Neural cell (in vitro differentiated cells): ENCODE measurements around the gene TPMT. TPM values are rescaled to one million over a fixed set of nuclear protein-coding genes. Genes with fewer than 3 reads are reported as not detected.

ENCODE experiments used
- H2AFZ ChIP-seq: fragments of 200-600, 300-800 bp; sonication (generic), shearing (Covaris generic); 2 replicates; pipeline ENCODE4 v1.6.0; 2014; ENCODE audit warnings: low read depth, mild to moderate bottlenecking, antibody characterized with exemption, low read length, moderate library complexity
- H3F3A ChIP-seq: fragments of 200-600 bp; shearing (Covaris generic); 2 replicates; pipeline ENCODE4 v1.6.1; 2016; ENCODE audit warnings: mild to moderate bottlenecking, moderate library complexity, mixed read lengths, antibody characterized with exemption, low read length; ENCODE audit not compliant: insufficient read depth, poor library complexity, severe bottlenecking
- H3K27ac ChIP-seq: fragments of 200-600, 300-800 bp; sonication (generic), shearing (Covaris generic); 2 replicates; pipeline ENCODE4 v1.5.1; 2014; ENCODE audit warnings: mild to moderate bottlenecking, low read length, moderate library complexity
- H3K27me3 ChIP-seq: fragments of 300-800, 200-600 bp; sonication (generic), shearing (Covaris generic); 2 replicates; pipeline ENCODE4 v1.6.0; 2014; ENCODE audit warnings: mild to moderate bottlenecking, low read depth, low read length, moderate library complexity; ENCODE audit not compliant: insufficient read depth
- H3K36me3 ChIP-seq: fragments of 300-800, 200-600 bp; sonication (generic), shearing (Covaris generic); 2 replicates; pipeline ENCODE4 v1.5.1; 2014; ENCODE audit warnings: mild to moderate bottlenecking, antibody characterized with exemption, low read length, moderate library complexity; ENCODE audit not compliant: insufficient read depth
- H3K4me2 ChIP-seq: fragments of 300-800, 200-600 bp; sonication (generic), shearing (Covaris generic); 2 replicates; pipeline ENCODE4 v1.6.0; 2014; ENCODE audit warnings: mild to moderate bottlenecking, low read length
- H3K4me3 ChIP-seq: fragments of 300-800, 200-600 bp; sonication (generic), shearing (Covaris generic); 2 replicates; pipeline ENCODE4 v1.5.1; 2014; ENCODE audit warnings: mild to moderate bottlenecking, low read length, moderate library complexity
- H3K79me2 ChIP-seq: fragments of 200-600 bp; shearing (Covaris generic); replicated peaks from 2 replicates; pipeline ENCODE4 v1.6.0; 2014; ENCODE audit warnings: mild to moderate bottlenecking, low read length, moderate library complexity; ENCODE audit not compliant: insufficient read depth
- H3K9ac ChIP-seq: fragments of 300-800, 200-600 bp; sonication (generic), shearing (Covaris generic); 2 replicates; pipeline ENCODE4 v1.6.1; 2016; ENCODE audit warnings: mild to moderate bottlenecking, low read length, mixed read lengths
- H3K9me2 ChIP-seq: fragments of 200-600 bp; shearing (Covaris generic); 2 replicates; pipeline ENCODE4 v1.6.1; 2016; ENCODE audit warnings: mild to moderate bottlenecking, low read length, mixed read lengths; ENCODE audit not compliant: insufficient read depth
- H3K9me3 ChIP-seq: fragments of 200-600, 300-800 bp; sonication (generic), shearing (Covaris generic); 2 replicates; pipeline ENCODE4 v1.6.1; 2016; ENCODE audit warnings: mild to moderate bottlenecking, mixed run types, low read length, moderate library complexity, mixed read lengths
- H4K20me1 ChIP-seq: fragments of 200-600 bp; shearing (Covaris generic); 2 replicates; pipeline ENCODE4 v1.6.1; 2016; ENCODE audit warnings: mild to moderate bottlenecking, mixed run types; ENCODE audit not compliant: insufficient read depth
- CTCF ChIP-seq: fragments of 450-650 bp; IDR thresholded peaks from 2 replicates; pipeline ENCODE4 v1.5.1; 2014; ENCODE audit warnings: antibody characterized with exemption, mild to moderate bottlenecking, moderate library complexity; ENCODE audit not compliant: poor library complexity, severe bottlenecking
- EP300 ChIP-seq: fragments of 450-650 bp; conservative IDR thresholded peaks from 2 replicates; pipeline ENCODE4 v1.6.1; 2014; ENCODE audit warnings: antibody characterized with exemption, mild to moderate bottlenecking, moderate library complexity; ENCODE audit not compliant: poor library complexity, severe bottlenecking
- EZH2 ChIP-seq: fragments of 200-600, 300-800 bp; shearing (Covaris generic), sonication (generic); IDR thresholded peaks from 2 replicates; pipeline ENCODE4 v1.6.1; 2014; ENCODE audit warnings: antibody characterized with exemption, low read length, borderline replicate concordance, mild to moderate bottlenecking; ENCODE audit not compliant: insufficient read depth, poor library complexity, severe bottlenecking
- MXI1 ChIP-seq: fragments of 450-650 bp; conservative IDR thresholded peaks from 2 replicates; pipeline ENCODE4 v1.6.1; 2014; ENCODE audit warnings: antibody characterized with exemption, mild to moderate bottlenecking; ENCODE audit not compliant: poor library complexity, severe bottlenecking
- POLR2AphosphoS5 ChIP-seq: IDR thresholded peaks from 2 replicates; pipeline ENCODE4 v1.6.1; 2012
- RAD21 ChIP-seq: fragments of 450-650 bp; conservative IDR thresholded peaks from 2 replicates; pipeline ENCODE4 v1.6.1; 2014; ENCODE audit warnings: antibody characterized with exemption, mild to moderate bottlenecking, moderate library complexity
- REST ChIP-seq: IDR thresholded peaks from 2 replicates; pipeline ENCODE4 v1.6.1; 2012; ENCODE audit warnings: borderline replicate concordance
- SMC3 ChIP-seq: fragments of 450-650 bp; conservative IDR thresholded peaks from 2 replicates; pipeline ENCODE4 v1.6.1; 2014; ENCODE audit warnings: antibody characterized with exemption, mild to moderate bottlenecking, moderate library complexity; ENCODE audit not compliant: poor library complexity
- TAF1 ChIP-seq: IDR thresholded peaks from 2 replicates; pipeline ENCODE4 v1.6.1; 2012; ENCODE audit warnings: low read depth
- polyA plus RNA-seq: library from polyadenylated mRNA; depleted of rRNA; stranded (reverse); fragments of >200 nt; gene quantifications from 2 replicates; pipeline ENCODE4 v1.2.3, GENCODE V29; 2014

TPMT gene
- polyA plus RNA-seq, 1 donor from 2014 or later, result 5.7 TPM

GRCh38 chr6:18168264-18168663 is 13.4 kb upstream of the TPMT start:
- no peaks in the 10 kb centered on the region for H3F3A ChIP-seq
- H3K79me2 ChIP-seq, result no peaks in the 10 kb centered on the region
- no peak overlapping the region for H3K4me3 ChIP-seq
- H2AFZ ChIP-seq, result no peak overlapping the region
- TF ChIP-seq TAF1 (no peak), MXI1 (no peak), SMC3 (no peak), POLR2AphosphoS5 (no peak), REST (no peak), RAD21 (no peak), CTCF (no peak)
- peaks cover 20% of the 10 kb centered on the region for H3K36me3 ChIP-seq
- H3K9me2 ChIP-seq, result no peaks in the 10 kb centered on the region
- H3K27me3 ChIP-seq, result no peaks in the 10 kb centered on the region
- H3K4me2 ChIP-seq, result no peak overlapping the region
- H3K9ac ChIP-seq, result no peak overlapping the region
- H3K9me3 ChIP-seq, result no peaks in the 10 kb centered on the region
- no peak overlapping the region for H3K27ac ChIP-seq
- H4K20me1 ChIP-seq, result no peaks in the 10 kb centered on the region

- Histone ChIP-seq H3K9me2 (no peaks in the 10 kb centered on the region), H3K36me3 (peaks cover 20% of the 10 kb centered on the region), H3K4me3 (no peak overlapping the region), H3K27ac (no peak overlapping the region), H3F3A (no peaks in the 10 kb centered on the region), H3K4me2 (no peak overlapping the region), H3K27me3 (no peaks in the 10 kb centered on the region), H2AFZ (no peak overlapping the region), H3K79me2 (no peaks in the 10 kb centered on the region), H4K20me1 (no peaks in the 10 kb centered on the region), H3K9ac (no peak overlapping the region), H3K9me3 (no peaks in the 10 kb centered on the region)
- TF ChIP-seq CTCF, result no peak
- TF ChIP-seq EZH2, result no peak
- TF ChIP-seq MXI1, result no peak
- TF ChIP-seq SMC3, result no peak
- no peak for TF ChIP-seq RAD21
- no peak for TF ChIP-seq TAF1
- no peak for TF ChIP-seq EP300
- no peak for TF ChIP-seq POLR2AphosphoS5
- no peak for TF ChIP-seq REST
Observed at GRCh38 chr6:18166312-18167036, 11.6 kb upstream of the TPMT start.
